Measurements from ENCODE around the gene THAP7.

- TF ChIP-seq, protein P1, sequence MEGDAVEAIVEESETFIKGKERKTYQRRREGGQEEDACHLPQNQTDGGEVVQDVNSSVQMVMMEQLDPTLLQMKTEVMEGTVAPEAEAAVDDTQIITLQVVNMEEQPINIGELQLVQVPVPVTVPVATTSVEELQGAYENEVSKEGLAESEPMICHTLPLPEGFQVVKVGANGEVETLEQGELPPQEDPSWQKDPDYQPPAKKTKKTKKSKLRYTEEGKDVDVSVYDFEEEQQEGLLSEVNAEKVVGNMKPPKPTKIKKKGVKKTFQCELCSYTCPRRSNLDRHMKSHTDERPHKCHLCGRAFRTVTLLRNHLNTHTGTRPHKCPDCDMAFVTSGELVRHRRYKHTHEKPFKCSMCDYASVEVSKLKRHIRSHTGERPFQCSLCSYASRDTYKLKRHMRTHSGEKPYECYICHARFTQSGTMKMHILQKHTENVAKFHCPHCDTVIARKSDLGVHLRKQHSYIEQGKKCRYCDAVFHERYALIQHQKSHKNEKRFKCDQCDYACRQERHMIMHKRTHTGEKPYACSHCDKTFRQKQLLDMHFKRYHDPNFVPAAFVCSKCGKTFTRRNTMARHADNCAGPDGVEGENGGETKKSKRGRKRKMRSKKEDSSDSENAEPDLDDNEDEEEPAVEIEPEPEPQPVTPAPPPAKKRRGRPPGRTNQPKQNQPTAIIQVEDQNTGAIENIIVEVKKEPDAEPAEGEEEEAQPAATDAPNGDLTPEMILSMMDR (IDR thresholded peaks at IDR 0.05), result no peak
- no peak for TF ChIP-seq SIN3A (IDR thresholded peaks at IDR 0.05; ENCODE audit: borderline replicate concordance, insufficient read depth, low read depth, low read length)
- TF ChIP-seq, protein P2, sequence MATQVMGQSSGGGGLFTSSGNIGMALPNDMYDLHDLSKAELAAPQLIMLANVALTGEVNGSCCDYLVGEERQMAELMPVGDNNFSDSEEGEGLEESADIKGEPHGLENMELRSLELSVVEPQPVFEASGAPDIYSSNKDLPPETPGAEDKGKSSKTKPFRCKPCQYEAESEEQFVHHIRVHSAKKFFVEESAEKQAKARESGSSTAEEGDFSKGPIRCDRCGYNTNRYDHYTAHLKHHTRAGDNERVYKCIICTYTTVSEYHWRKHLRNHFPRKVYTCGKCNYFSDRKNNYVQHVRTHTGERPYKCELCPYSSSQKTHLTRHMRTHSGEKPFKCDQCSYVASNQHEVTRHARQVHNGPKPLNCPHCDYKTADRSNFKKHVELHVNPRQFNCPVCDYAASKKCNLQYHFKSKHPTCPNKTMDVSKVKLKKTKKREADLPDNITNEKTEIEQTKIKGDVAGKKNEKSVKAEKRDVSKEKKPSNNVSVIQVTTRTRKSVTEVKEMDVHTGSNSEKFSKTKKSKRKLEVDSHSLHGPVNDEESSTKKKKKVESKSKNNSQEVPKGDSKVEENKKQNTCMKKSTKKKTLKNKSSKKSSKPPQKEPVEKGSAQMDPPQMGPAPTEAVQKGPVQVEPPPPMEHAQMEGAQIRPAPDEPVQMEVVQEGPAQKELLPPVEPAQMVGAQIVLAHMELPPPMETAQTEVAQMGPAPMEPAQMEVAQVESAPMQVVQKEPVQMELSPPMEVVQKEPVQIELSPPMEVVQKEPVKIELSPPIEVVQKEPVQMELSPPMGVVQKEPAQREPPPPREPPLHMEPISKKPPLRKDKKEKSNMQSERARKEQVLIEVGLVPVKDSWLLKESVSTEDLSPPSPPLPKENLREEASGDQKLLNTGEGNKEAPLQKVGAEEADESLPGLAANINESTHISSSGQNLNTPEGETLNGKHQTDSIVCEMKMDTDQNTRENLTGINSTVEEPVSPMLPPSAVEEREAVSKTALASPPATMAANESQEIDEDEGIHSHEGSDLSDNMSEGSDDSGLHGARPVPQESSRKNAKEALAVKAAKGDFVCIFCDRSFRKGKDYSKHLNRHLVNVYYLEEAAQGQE (IDR thresholded peaks at IDR 0.05; ENCODE audit: insufficient read depth in 1 of 2, low read depth in 2 of 2, low read length in 1 of 2), result no peak
- TF ChIP-seq TCF7L2 (IDR thresholded peaks at IDR 0.05; ENCODE audit: low read depth, low read length), result no peak
Observed at GRCh38 chr22:20993304-20994127, 8.4 kb downstream of the THAP7 start.

Measured in Panc1 (cell line).